IMR-90 (cell line): ENCODE results near the gene EPHA6.

Experiments used
- CTCF ChIP-seq: conservative IDR thresholded peaks from 2 replicates; pipeline ENCODE4 v1.5.1; 2012; ENCODE audit warnings: mild to moderate bottlenecking, low read depth, low read length, improper control_type of control experiment
- MAFK ChIP-seq: IDR thresholded peaks from 2 replicates; pipeline ENCODE4 v1.6.1; 2012; ENCODE audit warnings: low read depth, low read length, improper control_type of control experiment
- MAZ ChIP-seq: IDR thresholded peaks from 2 replicates; pipeline ENCODE4 v1.6.1; 2012; ENCODE audit warnings: low read depth, mild to moderate bottlenecking, low read length, improper control_type of control experiment, moderate library complexity, borderline replicate concordance
- NFE2L2 ChIP-seq: fragments of 150-350 bp; IDR thresholded peaks from 2 replicates; pipeline ENCODE4 v1.6.1; 2016; ENCODE audit warnings: low read depth, mild to moderate bottlenecking, low read length
- POLR2A ChIP-seq: IDR thresholded peaks from 2 replicates; pipeline ENCODE4 v1.6.1; 2012; ENCODE audit warnings: mild to moderate bottlenecking, low read depth, low read length
- RAD21 ChIP-seq: IDR thresholded peaks from 2 replicates; pipeline ENCODE4 v1.6.1; 2012; ENCODE audit warnings: low read length, improper control_type of control experiment
- RFX5 ChIP-seq: IDR thresholded peaks from 2 replicates; pipeline ENCODE4 v1.8.0; 2012; ENCODE audit warnings: low read depth, mild to moderate bottlenecking, low read length, moderate library complexity
- SMC3 ChIP-seq: fragments of 150-350 bp; IDR thresholded peaks from 2 replicates; pipeline ENCODE4 v1.6.1; 2016; ENCODE audit warnings: low read depth, mild to moderate bottlenecking, antibody characterized with exemption, low read length, moderate library complexity

DNA sequence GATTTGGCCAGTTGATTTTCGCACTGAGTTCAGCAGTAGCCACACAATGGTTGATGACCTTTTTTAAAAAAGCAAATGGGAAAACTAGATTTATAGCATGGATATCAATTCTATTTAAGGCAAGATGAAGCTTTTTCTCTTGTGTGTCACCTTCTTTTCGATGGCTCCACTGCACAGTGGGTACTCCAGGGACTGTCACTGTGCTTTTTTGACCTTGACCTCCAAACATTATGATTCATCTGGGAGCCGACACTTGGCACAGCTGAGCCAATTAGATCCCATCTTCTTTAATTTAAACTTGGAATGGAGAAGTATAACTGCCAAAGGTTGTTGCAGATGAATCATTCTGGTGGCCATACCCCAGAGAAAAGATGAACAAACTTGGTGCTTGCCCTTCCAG lies 367.3 kb downstream of the EPHA6 start:
- TF ChIP-seq POLR2A, result no peak
- no peak for TF ChIP-seq CTCF
- no peak for TF ChIP-seq RAD21
- no peak for TF ChIP-seq RFX5
- no peak for TF ChIP-seq NFE2L2
- no peak for TF ChIP-seq MAZ
- TF ChIP-seq MAFK, result no peak
- TF ChIP-seq SMC3, result no peak
